ENCODE results near the gene COQ8B.

The COQ8B gene

GRCh38 chr19:40717325-40717879 is 716 bp upstream of the COQ8B start:
- no peak for DNase-seq (ENCODE audit: extremely low spot score)
- CTCF ChIA-PET = interaction anchor here (1.0 to 1.3 kb wide), 4 partner anchors 26 to 85 kb away, joined by 3 to 6 read pairs (median 3); no protein-coding TSS in a partner anchor
- POLR2A ChIA-PET = interaction anchor here (0.5 to 1.5 kb wide), 6 partner anchors 25 to 82 kb away, joined by 3 to 5 read pairs (median 4); partner anchors contain the start of genes ACTMAP and EGLN2

DNA sequence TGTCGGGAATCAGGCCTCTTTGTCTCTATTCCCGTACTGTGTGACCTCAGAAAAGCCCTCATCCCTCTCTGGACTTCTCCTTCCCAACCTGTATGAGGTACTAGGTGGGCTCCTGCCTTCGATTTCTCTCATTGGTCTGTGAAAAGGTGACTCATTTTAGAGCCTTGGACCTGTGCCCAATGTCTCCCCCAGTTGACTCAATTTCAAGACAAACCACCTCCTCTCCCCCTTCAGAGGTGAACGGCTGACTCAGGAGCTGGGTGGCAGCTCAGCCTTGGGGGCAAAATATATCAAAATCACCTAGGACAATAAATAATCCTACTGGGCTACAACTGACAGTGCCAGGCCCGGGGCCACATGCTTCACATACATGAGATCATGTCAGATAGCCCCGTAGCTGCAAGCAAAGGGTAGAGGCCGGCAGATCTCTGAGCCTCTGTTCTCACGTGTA is 630 bp downstream of the COQ8B start:
- ChIA-PET POLR2A (interaction anchor here (1.1 to 1.3 kb wide), 2 partner anchors 62 to 83 kb away, joined by 3 read pairs; partner anchors contain the start of gene EGLN2), CTCF (interaction anchor here (0.9 to 1.3 kb wide), 5 partner anchors 13 to 295 kb away, joined by 3 to 6 read pairs (median 3); no protein-coding TSS in a partner anchor)
- no peak for DNase-seq (ENCODE audit: extremely low spot score)
- TF ChIP-seq, protein P1, sequence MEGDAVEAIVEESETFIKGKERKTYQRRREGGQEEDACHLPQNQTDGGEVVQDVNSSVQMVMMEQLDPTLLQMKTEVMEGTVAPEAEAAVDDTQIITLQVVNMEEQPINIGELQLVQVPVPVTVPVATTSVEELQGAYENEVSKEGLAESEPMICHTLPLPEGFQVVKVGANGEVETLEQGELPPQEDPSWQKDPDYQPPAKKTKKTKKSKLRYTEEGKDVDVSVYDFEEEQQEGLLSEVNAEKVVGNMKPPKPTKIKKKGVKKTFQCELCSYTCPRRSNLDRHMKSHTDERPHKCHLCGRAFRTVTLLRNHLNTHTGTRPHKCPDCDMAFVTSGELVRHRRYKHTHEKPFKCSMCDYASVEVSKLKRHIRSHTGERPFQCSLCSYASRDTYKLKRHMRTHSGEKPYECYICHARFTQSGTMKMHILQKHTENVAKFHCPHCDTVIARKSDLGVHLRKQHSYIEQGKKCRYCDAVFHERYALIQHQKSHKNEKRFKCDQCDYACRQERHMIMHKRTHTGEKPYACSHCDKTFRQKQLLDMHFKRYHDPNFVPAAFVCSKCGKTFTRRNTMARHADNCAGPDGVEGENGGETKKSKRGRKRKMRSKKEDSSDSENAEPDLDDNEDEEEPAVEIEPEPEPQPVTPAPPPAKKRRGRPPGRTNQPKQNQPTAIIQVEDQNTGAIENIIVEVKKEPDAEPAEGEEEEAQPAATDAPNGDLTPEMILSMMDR (IDR thresholded peaks at IDR 0.05; ENCODE audit: control extremely low read depth, extremely low read depth, low read depth, missing control alignments) = no peak

More at GRCh38 chr19:40717325-40717879, 716 bp upstream of the COQ8B start:
- TF ChIP-seq, protein P1 (IDR thresholded peaks at IDR 0.05; ENCODE audit: control extremely low read depth, extremely low read depth, low read depth, missing control alignments) = no peak

- TF ChIP-seq, protein P1 (IDR thresholded peaks at IDR 0.05; ENCODE audit: control extremely low read depth, extremely low read depth, low read depth, missing control alignments) = peak; percentile 3
- POLR2A ChIA-PET = interaction anchor here (0.6 kb wide), 1 partner anchor 144 kb away, joined by 7 read pairs; no protein-coding TSS in a partner anchor
- CTCF ChIA-PET = interaction anchor here (1.2 to 1.5 kb wide), 3 partner anchors 9 to 84 kb away, joined by 3 to 4 read pairs (median 4); partner anchors contain the start of gene EGLN2
- DNase-seq (ENCODE audit: extremely low spot score) = peak; percentile 96
These were observed 2.0 kb downstream of the COQ8B start for GRCh38 chr19:40714441-40715299.

DNA sequence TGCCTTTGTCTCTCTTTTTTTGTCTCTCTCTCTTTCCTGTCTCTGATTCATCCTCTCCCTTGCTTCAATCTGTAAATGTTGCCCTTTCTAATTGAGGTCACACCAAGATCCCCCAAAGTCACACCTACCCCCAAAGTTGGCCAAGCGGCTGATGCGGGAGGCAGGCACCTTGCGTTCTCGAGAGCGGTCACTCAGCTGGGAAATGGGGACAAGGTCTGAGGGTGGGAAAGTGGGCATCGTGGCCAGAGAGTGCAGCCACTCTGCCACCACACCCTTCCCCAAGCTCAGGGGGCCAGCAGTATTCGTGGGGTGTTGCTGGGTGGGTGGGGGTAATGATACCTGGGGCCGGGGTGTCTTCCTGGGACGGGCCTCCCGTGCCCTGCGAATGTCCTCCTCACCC is 2.7 kb downstream of the COQ8B start:
- no peak for DNase-seq (ENCODE audit: extremely low spot score)
- TF ChIP-seq, protein P1 (IDR thresholded peaks at IDR 0.05; ENCODE audit: control extremely low read depth, extremely low read depth, low read depth, missing control alignments) = no peak
- ChIA-PET CTCF (interaction anchor here (1.2 to 1.5 kb wide), 3 partner anchors 9 to 85 kb away, joined by 3 to 4 read pairs (median 4); partner anchors contain the start of gene EGLN2), POLR2A (interaction anchor here (0.6 to 0.7 kb wide), 2 partner anchors 143 to 162 kb away, joined by 3 to 7 read pairs; no protein-coding TSS in a partner anchor)

GRCh38 chr19:40709817-40710216 is 6.9 kb downstream of the COQ8B start:
- TF ChIP-seq, protein P1 (IDR thresholded peaks at IDR 0.05; ENCODE audit: control extremely low read depth, extremely low read depth, low read depth, missing control alignments) = no peak
- DNase-seq (ENCODE audit: extremely low spot score) = no peak
- POLR2A ChIA-PET = no interaction called here
- CTCF ChIA-PET = interaction anchor here (1.2 kb wide), 1 partner anchor 10 kb away, joined by 4 read pairs; no protein-coding TSS in a partner anchor

GRCh38 chr19:40707615-40708014 is 9.1 kb downstream of the COQ8B start:
- CTCF ChIA-PET = no interaction called here

More at GRCh38 chr19:40707615-40708014, 9.1 kb downstream of the COQ8B start:
- DNase-seq (ENCODE audit: extremely low spot score) = no peak
- POLR2A ChIA-PET = interaction anchor here (1.0 to 1.1 kb wide), 2 partner anchors 15 to 842 kb away, joined by 3 to 4 read pairs; no protein-coding TSS in a partner anchor
- TF ChIP-seq, protein P1 (IDR thresholded peaks at IDR 0.05; ENCODE audit: control extremely low read depth, extremely low read depth, low read depth, missing control alignments) = no peak
